GM21367 (cell line): Measurements from ENCODE around the gene CCL3.
"Not testable (repeated sequence)": the region's sequence is repeated elsewhere in the genome, so short reads cannot be mapped to it uniquely, and the experiment has no call there.

Experiments
- ATAC-seq: cut with Tn5 transposase; IDR thresholded peaks from one replicate; pipeline ENCODE4 v1.9.1; 2021; ENCODE audit not compliant: unreplicated experiment

The CCL3 gene

DNA sequence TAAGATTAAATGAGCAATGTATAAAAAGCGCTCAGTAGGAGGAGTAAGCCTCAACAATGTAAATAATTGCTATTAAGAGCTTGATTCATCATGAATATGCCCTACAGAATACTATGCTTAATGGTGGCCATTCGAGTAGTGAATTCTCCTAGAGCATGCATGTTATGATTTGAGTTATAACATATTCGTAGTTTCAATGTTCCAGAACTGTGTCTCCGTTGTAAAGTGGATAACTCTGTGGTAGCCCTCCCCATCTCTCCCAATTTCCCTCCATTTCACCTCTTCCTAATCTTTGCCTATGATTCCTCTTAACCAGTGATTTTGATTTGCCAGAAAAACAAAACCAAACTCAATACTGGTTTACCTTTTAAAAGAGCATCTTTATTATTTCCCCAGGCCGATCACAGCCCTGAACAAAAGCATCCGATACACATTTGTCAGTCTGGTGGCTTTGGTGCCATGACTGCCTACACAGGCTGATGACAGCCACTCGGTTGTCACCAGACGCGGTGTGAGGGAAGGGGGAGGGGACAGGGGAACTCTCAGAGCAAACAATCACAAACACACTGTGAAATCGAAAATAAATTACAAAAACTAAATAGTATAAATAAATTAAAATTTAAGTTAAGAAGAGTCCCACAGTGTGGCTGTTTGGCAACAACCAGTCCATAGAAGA, 1.9 kb downstream of the CCL3 start:
- ATAC-seq = not testable (repeated sequence)

- ATAC-seq = not testable (repeated sequence)
Observed at GRCh38 chr17:36087471-36087870, 2.5 kb downstream of the CCL3 start.

- no peak for ATAC-seq
Observed at GRCh38 chr17:36086791-36087190, 3.2 kb downstream of the CCL3 start.

DNA sequence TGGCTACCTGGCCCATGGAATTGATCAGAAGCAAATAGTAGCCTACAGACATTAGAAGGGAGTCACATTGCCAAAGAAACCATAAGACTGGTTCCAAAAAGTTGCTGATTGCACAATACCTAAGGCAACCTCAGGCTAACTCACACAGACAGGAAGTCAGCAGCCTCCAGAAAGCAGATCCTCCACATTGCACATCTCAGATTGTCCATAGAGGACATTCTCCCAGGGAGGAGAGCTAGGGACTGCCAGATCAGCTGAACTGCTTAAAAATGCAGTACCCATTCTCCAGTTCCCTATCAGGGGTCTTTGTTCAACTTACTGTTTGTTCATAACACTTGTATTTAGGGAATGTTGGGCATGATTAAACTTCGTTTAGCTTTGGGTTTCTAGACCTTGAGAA, 4.2 kb downstream of the CCL3 start:
- ATAC-seq = no peak

GRCh38 chr17:36083691-36084090, 6.3 kb downstream of the CCL3 start:
- not testable (repeated sequence) for ATAC-seq

DNA sequence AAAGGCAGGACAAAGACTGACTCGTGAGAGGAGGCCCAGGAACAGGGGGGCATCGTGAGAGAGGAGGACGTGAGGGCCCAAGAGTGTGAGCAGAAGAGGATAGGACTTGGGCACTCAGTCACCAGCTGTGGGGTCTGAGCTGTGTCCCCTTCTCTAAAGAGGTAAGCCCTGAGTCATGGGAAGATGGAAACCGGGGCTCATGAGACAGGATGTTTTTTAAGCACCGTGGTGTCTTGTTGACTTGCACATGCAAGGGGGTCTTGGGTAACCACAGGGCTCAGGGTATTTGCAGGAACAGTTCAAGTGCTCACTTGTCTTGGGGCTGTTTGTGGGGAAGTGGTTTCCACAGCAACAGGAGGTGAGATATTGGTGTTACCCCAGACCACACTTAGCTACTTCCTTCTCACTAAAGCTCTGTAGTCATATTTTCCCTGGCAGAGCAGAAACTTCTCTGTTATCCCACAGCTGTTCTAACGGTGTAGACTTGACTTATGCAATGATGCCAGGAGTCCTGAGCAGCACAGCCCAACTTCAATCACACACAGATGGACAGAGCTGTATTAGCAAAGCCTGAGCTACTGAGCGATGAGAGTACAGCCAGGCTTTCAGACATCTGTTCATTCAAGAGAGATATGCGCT, 7.3 kb downstream of the CCL3 start:
- not testable (repeated sequence) for ATAC-seq

GRCh38 chr17:36081681-36082471, 8.1 kb downstream of the CCL3 start:
- ATAC-seq = not testable (repeated sequence)

- ATAC-seq = no peak
Observed at GRCh38 chr17:36074365-36074764, 15.6 kb downstream of the CCL3 start.

GRCh38 chr17:36072431-36073121, 17.4 kb downstream of the CCL3 start:
- ATAC-seq = no peak

DNA sequence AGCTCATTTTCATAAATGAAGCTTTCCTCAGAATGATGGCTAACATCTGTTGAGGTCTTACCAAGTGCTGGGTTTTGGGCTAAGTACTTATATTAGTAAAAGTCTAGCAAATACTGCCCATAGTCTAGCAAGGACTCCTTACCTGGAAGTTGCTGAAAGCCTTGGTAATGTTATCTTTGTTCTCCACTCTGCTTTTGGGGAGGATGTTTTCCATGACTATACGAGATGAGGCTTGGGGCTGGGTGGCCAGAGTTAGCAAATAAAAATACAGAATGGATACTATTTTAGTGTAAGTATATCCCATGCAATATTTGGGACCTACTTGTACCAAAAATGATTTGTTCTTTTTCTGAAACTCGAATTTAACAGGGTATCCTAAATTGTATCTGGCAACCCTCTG, 18.2 kb downstream of the CCL3 start:
- no peak for ATAC-seq

DNA sequence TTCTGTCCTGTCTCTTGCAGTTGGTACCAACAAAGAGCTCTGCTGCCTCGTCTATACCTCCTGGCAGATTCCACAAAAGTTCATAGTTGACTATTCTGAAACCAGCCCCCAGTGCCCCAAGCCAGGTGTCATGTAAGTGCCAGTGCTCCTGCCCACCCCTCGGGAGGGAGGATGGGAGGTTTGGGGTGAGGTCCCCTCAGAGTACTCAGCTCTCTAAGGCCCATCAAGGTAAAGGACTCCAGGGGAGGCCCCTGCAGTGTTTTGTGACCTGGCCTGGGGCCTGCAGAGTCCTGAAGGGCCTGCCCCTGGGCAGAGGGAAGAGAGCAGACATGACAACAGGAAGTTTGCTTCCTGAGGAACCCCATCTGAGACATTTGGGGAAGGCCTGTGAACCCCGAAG, 19.5 kb downstream of the CCL3 start:
- ATAC-seq = no peak

- ATAC-seq = no peak
Observed at GRCh38 chr17:36069136-36069535, 20.8 kb downstream of the CCL3 start.

DNA sequence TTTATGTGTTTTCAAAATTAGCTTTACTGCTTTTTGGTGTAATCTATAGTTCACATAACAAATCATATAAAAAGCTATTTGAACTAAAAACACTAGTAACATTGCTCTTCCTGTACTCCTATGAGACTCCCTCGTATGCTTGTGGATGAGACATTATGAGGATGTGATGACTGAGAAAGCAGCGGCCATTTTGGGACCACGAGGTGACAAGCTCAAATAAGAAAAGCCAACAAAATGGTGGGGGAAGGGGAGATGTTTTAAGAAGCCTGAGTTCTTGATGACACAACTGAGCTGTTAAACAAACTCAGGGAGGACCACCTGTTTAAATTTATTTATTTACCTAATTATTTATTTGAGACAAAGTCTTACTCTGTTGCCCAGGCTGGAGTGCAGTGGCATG, 21.4 kb downstream of the CCL3 start:
- no peak for ATAC-seq

- no peak for ATAC-seq
Observed at GRCh38 chr17:36066365-36066985, 23.5 kb downstream of the CCL3 start.

GRCh38 chr17:36063786-36064541, 26.0 kb downstream of the CCL3 start, which contains the start of gene CCL18:
CCL18 (plus strand) TSS chr17:36064272; CDS start chr17:36064343, 71 bp downstream.
- no peak for ATAC-seq

GRCh38 chr17:36060816-36061215, 29.1 kb downstream of the CCL3 start:
- ATAC-seq = no peak

GRCh38 chr17:36059406-36059805, 30.5 kb downstream of the CCL3 start:
- ATAC-seq = no peak

DNA sequence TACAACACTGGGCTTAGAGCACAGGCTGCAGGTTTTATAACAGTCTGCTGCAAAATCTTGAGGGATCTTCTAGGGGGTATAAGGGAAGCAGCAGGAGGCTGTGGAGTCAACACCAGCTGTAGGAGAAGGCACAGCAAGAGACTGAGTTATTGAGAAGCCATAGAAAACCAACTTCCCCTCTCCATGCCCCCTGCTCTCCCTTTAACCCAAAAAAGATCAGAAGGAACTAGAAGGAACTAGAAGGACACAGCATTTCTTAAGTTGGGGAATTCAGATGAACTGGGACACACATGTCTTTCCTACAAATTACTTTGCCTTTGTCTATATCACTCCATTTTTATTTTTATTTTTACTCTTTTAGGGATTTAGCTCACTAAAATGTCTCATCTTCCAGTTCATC, 32.0 kb downstream of the CCL3 start:
- no peak for ATAC-seq

DNA sequence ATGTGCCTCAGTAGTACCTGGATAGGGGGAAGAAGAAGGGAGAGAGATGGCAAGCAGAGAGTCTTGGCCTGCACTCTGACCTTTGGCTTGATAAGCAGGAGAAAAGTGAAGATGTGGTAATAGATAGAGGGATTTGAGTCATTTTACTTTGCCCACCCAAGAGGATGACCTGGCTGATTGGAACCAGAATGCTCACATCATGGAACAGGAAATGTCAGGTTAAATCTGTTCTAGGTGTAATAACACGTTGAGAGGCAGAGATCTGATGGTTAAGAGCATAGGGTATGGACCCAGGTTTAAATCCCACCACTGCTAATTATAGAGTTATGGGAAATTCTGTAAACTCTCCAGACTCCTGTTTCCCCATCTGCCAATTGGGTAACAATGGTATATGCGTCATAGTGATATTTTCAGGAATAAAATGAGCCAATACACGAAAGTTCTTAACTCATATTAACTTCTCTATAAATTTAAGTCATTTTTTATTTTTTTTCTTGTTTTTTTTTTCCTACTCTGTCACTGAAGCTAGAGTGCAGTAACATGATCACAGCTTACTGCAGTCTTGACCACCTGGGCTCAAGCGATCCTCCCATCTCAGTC, 33.9 kb downstream of the CCL3 start:
- no peak for ATAC-seq

DNA sequence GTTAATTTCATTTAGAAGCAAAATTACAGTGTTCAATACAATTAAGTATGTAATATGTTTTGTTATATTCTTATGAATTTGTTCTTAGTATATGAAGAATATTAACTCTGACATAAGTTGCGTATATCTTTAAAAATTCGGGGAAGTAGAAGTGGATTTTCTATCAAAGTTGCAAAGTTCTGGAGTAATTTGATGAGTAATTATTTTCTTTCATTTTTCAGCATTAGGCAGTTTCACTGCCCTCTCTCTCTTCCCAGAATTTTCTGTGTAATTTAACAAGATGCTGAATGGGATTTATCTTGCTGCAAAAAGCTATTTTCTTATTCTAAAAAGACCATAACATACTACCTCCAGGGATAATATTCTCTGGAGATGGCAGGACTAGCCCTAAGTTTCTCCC, 34.8 kb downstream of the CCL3 start:
- no peak for ATAC-seq
